GM18498 (cell line): Measurements from ENCODE around the gene NBPF1.
"Not testable (repeated sequence)": the region's sequence is repeated elsewhere in the genome, so short reads cannot be mapped to it uniquely, and the experiment has no call there.

Experiments
- ATAC-seq: cut with Tn5 transposase; IDR thresholded peaks from one replicate; pipeline ENCODE4 v1.9.1; 2021; ENCODE audit warnings: mild to moderate bottlenecking, moderate library complexity; ENCODE audit not compliant: unreplicated experiment

NBPF1 gene

DNA sequence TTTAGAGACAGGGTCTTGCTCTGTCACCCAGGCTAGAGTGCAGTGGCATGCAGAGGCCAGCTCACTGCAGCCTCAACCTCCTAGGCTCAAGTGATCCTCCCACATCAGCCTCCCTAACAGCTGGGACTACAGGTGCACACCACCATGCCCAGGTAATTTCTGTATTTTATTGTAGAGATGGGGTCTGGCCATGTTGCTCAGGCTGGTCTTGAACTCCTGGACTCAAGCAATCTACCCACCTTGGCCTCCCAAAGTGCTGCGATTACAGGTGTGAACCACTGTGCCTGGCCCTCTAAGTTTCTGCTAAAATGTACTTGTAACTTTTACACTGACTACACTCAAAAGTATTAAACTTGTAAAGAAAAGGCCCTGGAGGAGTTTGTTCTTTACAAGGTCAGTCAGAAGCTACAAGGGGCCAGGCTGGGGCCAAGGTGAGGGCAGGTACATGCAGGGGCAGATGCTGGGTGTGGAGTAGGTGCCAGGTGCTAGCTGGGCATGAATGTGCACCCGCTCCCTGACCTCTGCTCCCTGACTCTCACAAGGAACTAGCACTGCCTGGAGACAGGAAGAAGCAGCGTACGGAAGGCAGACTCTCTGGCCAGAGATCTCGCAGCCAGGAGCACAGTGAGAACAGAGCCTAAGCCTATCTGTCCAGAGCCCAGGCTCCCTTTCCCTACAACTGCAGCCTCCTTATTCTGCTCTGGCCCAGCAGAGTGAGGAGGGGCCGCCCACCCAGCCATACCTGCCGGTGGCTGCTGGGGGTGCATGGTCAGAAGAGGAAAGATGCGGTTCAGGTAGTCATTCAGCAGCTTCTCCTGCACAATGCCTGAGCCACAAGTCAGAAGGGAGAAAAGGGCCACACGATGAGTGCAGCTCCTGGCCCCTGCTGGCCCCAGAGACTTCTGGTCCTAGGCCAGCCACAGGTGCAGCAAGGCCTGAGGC lies 28.9 kb upstream of the NBPF1 start:
- ATAC-seq = not testable (repeated sequence)

DNA sequence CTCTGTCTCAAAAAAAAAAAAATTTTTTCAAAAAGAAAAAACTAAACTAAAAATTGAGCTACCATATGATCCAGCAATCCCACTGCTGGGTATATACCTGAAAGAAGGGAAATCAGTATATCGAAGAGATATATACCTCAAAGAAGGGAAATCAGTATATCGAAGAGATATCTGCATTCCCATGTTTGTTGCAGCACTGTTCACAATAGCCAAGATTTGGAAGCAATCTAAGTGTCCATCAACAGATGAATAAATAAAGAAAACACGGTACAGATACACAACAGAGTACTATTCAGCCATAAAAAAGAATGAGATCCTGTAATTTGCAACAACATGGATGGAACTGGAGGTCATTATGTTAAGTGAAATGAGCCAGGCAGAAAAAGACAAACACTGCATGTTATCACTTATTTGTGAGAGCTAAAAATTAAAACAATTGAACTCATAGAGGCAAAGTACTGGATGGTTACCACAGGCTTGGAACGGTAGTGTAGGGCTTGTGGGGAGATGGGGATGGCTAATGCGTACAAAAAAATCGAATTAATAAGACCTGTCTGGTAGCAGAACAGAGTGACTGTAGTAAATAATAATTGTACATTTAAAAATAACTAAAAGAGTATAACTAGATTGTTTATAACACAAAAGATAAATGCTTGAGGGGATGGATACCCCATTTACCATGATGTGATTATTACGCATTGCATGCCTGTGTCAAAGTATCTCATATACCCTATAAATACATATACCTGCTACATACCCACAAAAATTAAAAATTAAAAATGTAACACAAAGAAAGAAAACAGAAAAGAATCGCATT lies 28.0 kb upstream of the NBPF1 start:
- ATAC-seq = not testable (repeated sequence)

DNA sequence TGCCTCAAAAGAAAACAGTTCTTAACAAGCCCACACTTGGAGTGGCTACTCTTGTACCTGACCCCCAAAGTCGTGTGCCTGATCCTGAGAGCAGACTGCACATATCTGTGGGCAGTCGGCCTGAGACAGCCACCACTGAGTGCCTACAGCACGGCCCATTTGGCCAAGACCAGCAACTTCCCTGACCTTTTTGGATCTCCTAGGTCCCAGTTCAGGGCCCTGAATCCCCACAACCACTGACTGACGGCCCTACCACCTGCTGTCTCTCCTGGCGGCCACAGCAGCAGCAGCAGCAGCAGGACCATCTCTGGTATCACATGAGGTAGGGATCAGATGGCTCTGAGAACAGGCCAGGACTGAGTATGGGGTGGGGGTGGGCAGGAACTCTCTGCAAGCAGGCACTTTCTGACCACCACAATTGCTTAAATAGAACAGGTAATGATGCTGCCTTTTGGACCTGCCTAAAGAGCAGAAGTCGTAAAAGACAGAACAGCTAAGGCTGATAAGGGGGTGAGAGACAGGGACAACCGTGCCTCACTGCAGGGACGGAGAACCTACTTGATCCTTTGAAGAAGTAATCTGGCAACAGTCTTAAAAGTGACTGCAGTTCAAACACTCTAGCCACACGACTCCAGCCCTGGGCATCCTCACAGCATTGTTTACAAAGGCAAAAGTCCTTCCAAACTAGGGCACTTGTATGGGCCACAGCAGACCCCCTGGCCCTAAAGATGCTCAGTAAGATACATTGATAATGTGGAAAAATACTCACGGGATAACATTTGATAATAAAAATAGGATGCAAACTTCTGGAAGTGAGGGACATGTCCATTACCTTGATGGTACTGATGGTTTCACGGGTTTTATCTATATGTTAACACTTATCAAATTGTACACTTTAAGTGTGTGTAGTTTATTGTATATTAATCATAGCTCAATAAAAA lies 26.0 kb upstream of the NBPF1 start:
- not testable (repeated sequence) for ATAC-seq

DNA sequence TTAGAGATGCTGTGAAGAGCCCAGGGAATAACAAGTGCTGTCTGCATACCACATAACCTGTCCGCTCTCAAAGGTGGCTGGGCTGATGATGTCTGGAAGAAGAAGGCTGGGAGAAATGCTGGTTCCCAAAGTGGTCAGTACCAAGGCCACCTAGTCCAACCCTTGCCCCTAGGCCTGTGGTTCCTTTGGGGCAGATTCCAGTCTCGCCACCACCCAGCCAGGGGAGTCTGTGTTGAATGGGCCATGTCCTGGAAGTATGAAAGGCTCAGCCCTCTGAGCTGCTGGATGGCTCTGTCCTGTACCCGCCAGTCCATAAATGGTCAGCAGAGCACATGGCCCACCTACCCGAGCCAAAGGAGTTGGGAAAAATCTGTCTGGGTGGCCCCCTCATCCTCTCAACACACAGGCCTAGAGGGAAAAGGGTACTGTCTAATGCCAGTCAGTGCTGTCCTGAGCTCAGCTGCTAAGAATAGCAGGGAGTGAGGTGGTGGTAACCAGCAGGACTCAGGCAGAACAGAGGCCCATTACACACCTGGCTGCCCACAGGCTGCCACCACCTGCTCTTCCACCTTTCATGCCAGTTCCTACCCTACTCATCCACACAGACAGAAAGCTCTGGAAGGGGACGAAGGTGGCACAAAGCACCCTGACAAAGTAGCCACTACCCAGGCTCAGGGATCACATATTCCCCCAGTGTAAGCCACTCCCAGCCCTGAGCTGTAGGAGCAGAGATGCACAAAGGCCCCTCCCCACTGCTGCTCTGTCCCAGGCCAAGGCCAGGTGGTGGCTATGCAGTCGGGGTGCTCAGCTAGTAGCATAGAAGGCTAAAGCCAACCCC lies 24.8 kb upstream of the NBPF1 start:
- ATAC-seq = not testable (repeated sequence)

DNA sequence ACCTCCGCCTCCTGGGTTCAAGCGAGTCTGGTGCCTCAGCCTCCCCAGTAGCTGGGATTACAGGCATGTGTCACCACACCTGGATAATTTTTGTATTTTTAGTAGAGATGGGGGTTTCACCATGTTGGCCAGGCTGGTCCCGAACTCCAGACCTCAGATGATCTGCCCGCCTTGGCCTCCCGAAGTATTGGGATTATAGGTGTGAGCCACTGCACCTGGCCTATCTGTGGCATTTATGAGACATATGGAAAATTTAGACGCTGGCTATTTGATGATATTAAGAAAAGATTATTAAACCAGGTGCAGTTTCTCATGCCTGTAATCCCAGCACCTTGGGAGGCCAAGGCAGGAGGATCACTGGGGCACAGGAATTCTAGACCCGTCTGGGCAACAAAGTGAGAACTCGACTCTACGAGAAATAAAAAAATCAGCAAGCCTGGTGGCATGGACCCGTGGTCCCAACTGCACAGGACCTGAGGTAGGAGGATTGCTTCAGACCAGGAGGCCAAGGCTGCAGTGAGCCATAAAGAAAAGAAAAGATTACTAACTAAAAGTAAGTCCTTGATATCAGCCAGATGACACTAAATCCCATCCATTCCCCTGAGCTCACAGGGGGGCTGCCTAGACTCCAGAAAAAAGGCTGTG lies 23.3 kb upstream of the NBPF1 start:
- not testable (repeated sequence) for ATAC-seq

DNA sequence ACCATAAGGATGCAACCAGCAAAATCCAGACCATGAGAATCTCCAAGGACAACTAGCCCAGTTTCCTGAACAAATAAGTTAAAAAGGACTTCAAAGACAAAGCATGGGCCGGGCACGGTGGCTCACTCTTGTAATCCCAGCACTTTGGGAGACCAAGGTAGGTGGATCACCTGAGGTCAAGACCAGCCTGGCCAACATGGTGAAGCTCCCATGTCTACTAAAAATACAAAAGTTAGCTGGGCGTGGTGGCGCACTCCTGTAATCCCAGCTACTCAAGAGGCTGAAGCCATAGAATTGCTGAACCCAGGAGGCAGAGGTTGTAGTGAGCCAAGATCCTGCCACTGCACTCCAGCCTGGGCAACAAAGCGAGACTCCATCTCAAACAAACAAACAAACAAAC lies 22.6 kb upstream of the NBPF1 start:
- not testable (repeated sequence) for ATAC-seq

DNA sequence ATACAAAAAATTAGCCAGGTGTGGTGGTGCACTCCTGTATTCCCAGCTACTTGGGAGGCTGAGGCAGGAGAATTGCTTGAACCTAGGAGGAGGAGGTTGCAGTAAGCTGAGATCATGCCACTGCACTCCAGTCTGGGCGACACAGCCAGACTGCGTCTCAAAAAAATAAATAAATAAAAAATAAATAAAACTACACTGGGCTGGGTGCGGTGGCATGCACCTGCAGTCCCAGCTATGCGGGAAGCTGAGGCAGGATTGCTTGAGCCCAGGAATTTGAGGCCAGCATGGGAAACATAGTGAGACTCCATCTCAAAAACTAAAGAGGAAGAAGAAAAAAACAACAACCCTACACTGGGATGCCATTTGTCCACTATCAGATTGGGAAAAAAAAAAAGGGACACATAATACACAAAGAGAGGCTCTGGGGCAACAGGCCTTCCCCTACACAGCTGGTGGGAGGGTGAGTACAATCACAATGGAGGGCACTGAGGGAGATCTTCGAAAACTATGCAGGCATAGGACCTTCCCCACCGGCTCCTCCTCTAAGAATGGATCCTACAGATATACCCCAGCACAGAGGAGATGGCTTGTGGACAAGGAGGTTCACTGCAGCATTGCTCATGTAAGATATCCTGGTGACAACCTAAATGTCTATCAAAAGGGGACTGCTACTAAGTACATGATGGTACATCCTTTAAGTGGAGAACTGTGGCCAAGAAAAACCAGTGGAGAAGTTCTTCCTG lies 20.3 kb upstream of the NBPF1 start:
- not testable (repeated sequence) for ATAC-seq

DNA sequence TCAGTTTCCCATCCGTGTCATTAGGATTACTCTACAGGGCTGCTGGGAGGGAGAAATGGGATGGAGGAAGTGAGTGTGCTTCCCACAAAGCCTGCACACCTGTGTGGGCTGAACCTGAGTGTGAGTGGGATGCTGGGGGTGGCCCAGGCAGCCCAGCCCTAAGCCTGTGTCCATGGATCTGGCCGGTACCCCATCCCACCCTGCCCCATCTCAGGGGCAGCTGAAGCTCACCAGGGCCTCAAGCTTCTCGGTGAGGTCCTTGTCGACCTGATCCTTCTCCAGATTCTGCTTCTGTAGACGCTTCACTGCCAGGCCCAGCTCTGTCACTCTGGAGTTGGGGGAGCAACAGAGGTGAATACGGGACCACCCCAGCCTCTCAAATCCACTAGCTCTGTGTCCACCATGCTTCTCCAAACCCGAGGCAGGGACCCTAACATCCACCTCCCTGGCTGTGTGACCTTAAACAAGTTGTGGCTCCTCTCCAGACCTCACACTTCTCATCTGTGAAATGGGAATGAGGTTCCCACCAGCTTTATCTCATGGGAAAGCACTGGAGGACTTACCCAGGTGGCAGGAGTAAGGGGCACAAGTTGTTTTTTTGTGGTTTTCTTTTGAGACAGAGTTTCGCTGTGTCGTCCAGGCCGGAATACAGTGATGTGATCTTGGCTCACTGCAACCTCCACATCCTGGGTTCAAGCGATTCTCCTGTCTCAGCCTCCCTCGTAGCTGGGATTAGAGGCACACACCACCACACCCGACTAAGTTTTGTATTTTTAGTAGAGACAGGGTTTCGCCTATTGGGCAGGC lies 18.9 kb upstream of the NBPF1 start:
- not testable (repeated sequence) for ATAC-seq

DNA sequence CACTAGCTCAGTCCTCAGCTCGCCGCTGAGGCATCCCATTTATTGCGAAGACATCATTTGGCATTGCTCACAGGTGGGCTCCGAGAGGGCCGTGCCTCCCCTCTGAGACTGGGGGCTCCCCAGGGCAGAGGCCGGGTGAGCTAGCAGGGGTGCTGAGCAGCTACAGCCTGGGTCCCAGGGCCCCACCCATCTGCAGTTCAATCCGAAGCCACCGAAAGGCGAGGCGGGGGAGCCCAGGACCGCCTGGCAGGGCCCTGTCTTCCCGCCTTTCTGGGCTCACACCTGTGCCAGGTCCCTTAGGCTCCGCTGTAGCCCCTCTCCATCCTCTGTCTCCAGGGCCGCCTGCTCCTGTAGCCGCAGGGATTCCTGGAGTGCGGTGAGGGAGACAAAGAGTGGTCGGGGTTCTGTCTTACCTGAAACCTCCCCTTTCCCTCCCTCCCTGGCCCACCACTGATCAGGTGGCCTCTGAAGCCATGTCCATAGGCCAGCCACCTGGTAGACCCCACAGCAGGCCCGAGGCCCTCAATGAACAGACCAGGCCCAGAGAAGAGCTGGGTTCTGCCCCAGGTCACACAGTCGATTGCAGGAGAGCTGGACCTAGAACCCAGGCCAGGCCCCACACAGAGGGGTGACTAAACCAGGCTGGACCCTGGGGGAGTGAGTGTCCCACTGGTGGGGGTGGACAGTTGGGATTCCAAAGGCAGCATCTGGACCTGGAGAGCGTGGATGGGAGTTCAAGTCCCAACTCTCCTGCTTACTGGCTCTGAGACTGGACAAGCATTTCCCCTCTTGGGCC lies 18.1 kb upstream of the NBPF1 start:
- no peak for ATAC-seq

DNA sequence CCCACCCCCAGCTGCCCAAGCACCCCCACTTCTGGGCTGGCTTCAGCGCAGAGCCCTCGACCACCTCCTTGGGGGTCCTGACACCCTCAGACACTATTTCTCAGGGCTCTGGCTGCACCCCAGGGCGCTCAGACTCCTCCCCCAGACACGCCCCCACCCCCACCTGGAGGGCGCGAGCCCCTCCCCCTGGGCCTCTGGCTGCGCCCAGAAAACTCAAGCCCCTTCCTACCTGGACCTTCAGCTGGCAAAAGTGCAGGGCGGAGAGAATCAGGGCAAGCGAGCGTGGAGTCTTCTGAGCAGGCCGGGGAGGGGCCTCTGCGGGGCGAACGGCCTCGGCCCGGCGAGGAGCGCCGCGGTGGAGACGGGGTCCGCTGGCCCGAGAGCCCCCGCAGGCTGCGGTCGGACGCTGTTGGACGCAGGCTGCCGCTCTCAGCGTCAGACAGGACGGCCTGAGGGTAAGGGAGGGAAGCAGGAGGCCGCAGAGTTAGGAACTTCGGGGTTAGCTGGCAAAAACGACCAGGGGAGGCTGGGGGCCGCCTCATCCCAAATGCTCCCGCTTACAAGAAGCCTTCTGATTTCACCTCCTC lies 17.4 kb upstream of the NBPF1 start:
- ATAC-seq = no peak

DNA sequence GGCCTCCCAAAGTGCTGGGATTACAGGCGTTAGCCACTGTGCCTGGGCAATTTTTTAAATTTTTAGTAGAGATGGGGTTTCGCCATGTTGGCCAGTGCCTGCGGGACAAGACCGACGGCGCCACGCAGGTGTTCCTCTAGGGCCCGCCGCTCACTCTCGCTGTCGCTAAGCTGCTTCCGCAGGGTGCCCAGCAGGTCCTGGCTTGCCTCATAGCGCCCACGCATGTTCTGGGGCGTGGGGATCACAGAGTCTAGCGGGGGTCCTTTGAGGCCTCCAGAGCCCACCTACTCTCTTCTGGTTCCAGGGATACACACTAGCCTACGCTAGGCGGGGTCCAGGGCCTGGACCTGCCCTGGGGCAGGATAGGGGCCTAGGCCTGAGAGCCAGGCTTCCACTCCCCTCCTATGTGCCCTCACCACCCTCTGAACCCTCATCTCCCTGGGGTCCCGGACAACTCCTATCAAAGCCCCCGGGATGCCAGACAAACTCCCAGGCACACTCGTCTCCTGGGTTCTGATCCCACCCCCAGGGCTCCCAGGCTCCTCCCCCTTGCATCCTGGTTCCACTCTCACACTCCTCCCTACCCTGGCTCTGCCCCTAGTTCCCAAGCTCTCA lies 16.7 kb upstream of the NBPF1 start:
- ATAC-seq = not testable (repeated sequence)

DNA sequence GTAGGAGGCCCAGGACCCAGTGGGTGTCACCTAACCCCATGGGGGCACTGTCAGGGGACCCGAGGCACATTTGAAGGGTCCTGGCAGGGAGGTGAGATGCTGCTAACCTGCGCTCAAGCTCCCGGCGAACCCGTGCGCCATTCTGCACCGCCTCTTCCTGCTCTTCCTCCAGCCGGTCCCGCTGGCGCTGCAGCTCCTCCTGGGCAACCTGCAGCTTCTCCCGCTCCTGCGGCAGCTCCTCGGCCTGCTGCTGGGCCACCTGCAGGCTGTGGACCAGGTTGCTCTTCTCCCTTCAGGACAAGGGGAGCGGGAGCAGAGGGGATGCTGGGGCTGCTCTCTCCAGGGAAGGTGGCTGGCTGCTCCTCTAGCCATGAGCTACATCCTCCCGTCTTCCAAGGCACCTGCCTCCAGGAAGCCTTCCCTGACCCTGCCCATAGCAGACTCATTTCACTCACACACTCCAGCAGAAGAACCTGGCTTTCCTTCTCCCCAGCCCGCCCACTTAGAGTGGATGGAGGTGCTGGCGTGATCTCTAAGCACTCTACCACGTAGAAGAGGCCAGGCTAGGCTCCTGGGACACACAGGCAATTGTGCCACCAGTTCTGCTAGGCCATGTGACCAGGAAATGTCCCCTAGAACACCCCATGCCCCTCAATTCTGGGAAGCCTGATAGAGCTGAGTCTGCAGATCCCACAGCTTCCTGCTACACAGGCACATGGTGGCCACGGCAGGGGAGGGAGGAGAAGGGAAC lies 15.2 kb upstream of the NBPF1 start:
- no peak for ATAC-seq

DNA sequence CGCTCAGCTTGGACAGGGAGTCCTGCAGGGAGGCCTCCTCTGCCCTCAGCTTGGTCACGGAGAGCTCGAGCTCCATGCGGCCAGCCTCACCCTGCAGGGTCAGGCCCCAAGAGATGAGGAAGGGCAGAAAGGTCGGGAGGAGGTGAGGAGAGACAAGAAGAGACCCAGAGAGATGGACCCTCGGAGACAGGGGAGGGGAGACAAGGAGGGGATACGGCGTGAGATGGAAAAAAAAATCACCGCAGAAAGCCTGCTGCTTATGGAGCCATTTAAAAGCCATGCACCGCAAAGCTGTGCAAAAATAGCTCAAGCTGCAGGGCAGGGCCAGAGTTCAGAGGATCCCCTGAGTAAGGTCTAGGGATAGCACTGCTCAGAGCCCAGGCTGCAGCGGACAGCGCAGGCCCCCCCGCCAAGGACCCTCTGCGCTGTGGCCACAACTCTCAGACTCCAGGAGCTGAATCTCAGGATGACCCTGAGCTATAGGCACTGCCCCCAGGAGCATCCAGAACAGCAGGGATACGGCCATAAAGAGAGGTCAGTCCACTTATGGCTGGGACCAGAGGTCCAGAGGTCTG lies 13.1 kb upstream of the NBPF1 start:
- ATAC-seq = not testable (repeated sequence)

DNA sequence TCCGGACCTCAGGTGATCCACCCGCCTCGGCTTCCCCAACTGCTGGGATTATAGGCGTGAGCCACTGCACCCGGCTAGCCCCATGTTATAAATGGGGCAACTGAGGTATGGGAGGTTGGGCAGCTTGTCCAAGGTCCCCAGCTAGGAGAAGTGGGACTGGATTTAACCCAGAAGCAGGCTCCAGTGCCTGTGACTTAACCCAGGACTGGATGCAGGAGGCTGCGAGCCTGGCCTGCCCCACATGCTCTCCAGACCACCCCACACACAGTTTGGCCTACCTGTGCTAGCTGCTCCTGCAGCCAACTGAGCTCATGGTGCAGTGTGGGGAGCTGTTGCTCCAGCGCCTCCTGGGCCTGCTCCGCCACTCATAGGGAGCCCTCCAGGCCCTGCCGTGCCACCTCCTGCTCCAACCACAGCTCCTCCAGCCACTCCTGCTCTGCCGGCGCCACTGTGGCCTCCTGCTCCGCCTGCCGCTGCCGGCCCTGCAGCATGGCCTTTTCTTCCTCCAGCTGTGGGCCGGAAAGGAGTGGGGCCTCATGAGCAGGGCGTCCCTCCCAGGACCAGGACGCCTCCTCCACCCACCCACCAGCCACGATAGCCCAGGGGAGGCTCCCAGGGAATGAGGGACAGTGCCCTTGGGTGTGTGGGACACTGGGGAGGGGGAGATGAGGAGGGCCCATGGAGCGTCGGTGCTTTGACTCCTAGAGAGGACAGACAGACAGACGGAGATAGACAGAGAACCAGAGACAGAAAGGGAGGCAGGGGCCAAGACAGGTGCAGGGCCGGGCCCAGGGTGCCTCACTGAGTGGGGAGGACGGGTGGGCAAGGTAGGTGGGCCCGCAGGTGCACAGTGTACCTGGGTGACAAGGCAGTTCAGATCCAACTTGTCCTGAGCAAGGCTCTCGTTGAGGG lies 12.4 kb upstream of the NBPF1 start:
- ATAC-seq = no peak
